ENCODE data around the gene COX5B.
A peak's percentile ranks its signal among the peaks of the same experiment; 100 is the strongest.
"Not testable (repeated sequence)": the region's sequence is repeated elsewhere in the genome, so short reads cannot be mapped to it uniquely, and the experiment has no call there.

Gene COX5B

GRCh38 chr2:97645695-97646629 lies at the start of gene COX5B:
Gene COX5B, plus strand, starts transcription at chr2:97646062. Its CDS starts 25 bp downstream, at chr2:97646087.
- ATAC-seq = peak; percentile 99
- TF ChIP-seq RARB (CRISPR knock-in tag; IDR thresholded peaks at IDR 0.05) (no peak), TSHZ2 (CRISPR knock-in tag; IDR thresholded peaks at IDR 0.05) (no peak), ZNF565 (CRISPR knock-in tag; conservative IDR thresholded peaks at IDR 0.05; ENCODE audit: low read depth) (no peak), ZNF70 (CRISPR knock-in tag; IDR thresholded peaks at IDR 0.05) (no peak), GLIS3 (CRISPR knock-in tag; IDR thresholded peaks at IDR 0.05) (no peak), CSDC2 (CRISPR knock-in tag; IDR thresholded peaks at IDR 0.05) (no peak), SNAI2 (CRISPR knock-in tag; IDR thresholded peaks at IDR 0.05) (no peak), OSR1 (CRISPR knock-in tag; IDR thresholded peaks at IDR 0.05) (no peak), TCF4 (CRISPR knock-in tag; IDR thresholded peaks at IDR 0.05; ENCODE audit: borderline replicate concordance) (no peak), ZFP30 (CRISPR knock-in tag; IDR thresholded peaks at IDR 0.05) (no peak)
- TF ChIP-seq, protein P1, sequence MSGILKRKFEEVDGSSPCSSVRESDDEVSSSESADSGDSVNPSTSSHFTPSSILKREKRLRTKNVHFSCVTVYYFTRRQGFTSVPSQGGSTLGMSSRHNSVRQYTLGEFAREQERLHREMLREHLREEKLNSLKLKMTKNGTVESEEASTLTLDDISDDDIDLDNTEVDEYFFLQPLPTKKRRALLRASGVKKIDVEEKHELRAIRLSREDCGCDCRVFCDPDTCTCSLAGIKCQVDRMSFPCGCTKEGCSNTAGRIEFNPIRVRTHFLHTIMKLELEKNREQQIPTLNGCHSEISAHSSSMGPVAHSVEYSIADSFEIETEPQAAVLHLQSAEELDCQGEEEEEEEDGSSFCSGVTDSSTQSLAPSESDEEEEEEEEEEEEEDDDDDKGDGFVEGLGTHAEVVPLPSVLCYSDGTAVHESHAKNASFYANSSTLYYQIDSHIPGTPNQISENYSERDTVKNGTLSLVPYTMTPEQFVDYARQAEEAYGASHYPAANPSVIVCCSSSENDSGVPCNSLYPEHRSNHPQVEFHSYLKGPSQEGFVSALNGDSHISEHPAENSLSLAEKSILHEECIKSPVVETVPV (CRISPR knock-in tag; IDR thresholded peaks at IDR 0.05) = no peak

DNA sequence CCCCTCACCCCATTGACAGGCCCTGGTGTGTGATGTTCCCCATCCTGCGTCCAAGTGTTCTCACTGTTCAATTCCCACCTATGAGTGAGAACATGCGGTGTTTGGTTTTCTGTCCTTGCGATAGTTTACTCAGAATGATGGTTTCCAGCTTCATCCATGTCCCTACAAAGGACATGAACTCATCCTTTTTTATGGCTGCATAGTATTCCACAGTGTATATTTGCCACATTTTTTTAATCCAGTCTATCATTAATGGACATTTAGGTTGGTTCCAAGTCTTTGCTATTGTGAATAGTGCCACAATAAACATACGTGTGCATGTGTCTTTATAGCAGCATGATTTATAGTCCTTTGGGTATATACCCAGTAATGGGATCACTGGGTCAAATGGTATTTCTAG lies 49.7 kb upstream of the COX5B start:
- not testable (repeated sequence) for ATAC-seq

GRCh38 chr2:97601537-97601936 lies 44.3 kb upstream of the COX5B start:
- ATAC-seq = not testable (repeated sequence)

GRCh38 chr2:97605109-97605508 lies 40.8 kb upstream of the COX5B start:
- 0 out of 3 replicates have a peak, but pooled peaks have one; percentile 55 for ATAC-seq

DNA sequence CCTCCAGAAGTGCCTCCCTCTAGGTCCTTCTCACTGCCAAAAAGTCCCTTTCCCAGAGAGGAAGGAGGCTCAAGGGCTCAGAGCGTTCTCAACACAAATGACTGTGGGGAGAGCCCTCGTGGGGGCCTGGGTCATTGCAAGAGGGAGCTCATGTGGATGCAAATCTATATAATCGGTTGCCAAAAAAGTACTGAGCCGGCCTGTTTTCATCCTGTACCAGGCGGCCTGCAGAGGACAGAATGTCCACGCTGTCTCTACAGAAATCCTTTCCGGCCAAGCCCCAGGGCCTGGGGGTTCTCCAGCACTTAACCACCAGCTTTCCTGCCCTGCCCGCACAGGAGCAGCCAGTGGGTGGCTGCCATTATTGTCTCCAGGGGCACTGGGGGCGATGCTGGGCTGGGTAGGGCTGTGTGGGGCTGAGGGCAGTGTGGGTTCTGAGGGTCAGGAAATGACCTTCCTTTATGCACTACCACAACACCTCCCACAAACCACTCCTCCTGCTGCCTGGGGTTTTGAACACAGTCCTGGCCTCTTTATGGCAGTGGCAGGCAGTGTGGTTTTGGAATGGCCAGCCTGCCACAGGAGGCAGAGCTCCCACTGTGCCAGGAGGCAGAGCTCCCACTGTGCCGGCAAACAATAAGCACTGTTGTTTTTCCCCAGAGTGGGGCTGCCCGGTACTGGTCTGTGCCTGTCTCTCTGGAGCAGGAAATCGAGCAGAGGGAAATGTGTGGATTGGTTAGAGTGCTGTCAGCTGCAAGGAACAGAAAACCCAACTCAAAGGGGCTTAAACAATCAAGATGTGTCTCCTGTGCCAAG lies 40.1 kb upstream of the COX5B start:
- not testable (repeated sequence) for ATAC-seq

DNA sequence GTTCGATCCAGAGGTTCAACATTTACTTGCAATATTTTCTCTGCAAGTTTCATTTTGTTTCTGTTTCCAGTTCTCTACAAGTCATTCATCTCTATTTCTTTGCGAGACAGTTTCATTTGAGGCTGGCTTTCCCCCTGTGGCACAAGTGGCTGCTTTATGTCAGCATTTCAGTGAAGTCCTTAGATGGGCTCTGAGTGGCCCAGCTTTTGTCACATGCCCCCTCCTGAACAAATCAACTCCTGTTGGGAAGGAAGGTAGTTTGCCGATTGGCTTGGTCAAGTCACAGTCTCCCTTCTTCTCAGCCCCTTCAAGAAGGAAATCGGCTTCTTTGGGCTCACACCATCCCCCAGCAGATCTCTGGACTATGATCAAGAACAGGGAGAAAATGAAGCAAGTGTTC lies 37.1 kb upstream of the COX5B start:
- ATAC-seq = not testable (repeated sequence)

DNA sequence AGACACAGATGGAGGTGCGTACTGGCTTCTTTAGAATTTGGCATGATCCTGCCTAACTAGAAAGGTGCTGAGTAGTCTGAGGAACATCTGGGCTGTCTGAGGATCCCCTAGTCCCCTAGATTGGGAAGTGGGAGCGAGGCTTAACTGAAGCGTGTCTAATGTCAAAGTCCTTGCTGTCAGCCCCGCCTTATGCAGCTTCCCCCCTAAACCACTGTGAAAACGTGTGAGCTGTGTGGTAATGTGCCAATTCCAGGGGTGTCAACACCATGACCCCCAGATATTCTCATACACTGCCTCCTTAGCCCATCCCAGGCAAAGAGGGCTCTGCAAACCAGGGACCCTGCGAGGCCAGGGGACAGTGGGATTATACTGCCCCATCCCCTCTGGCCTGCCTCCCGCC lies 34.0 kb upstream of the COX5B start:
- ATAC-seq = not testable (repeated sequence)

DNA sequence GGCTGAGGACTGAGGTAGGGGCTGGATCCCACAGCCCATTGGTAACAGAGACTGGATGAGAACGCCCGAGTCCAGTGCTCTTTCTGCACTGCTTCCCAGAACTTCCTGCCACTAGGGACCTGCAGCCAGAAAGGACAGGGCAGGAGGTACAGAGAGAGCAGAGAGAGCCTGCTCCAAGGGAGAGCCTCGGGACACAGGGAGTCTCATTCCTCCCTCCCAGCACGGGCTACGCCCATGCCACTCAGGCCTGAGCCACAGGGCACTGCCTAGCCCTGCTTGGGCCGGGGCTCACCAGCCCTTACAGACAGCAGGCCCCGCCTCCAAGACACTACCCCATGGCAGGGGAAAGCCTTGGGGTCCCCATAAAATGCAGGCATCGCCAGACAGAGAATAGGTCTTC lies 30.1 kb upstream of the COX5B start:
- not testable (repeated sequence) for ATAC-seq

- ATAC-seq = no peak
- TF ChIP-seq TOX (CRISPR knock-in tag; IDR thresholded peaks at IDR 0.05; ENCODE audit: borderline replicate concordance) (no peak), SNAI2 (CRISPR knock-in tag; IDR thresholded peaks at IDR 0.05) (no peak), ISL1 (CRISPR knock-in tag; IDR thresholded peaks at IDR 0.05) (no peak), TSHZ2 (CRISPR knock-in tag; IDR thresholded peaks at IDR 0.05) (no peak), ZFP3 (CRISPR knock-in tag; IDR thresholded peaks at IDR 0.05) (no peak), GLIS3 (CRISPR knock-in tag; IDR thresholded peaks at IDR 0.05) (no peak), RARB (CRISPR knock-in tag; IDR thresholded peaks at IDR 0.05) (no peak), ZNF70 (CRISPR knock-in tag; IDR thresholded peaks at IDR 0.05) (no peak), OSR1 (CRISPR knock-in tag; IDR thresholded peaks at IDR 0.05) (no peak)
- TF ChIP-seq, protein P1 (CRISPR knock-in tag; IDR thresholded peaks at IDR 0.05) = no peak
Measured at GRCh38 chr2:97617911-97618310, 28.0 kb upstream of the COX5B start.

All from SK-N-SH treated with all-trans-retinoic acid at 6 μM for 48 hours (cell line).